Activated CD8-positive, alpha-beta memory T cell treated with anti-CD3 and anti-CD28 coated beads for 48 hours (primary cell): Measurements from ENCODE around the gene FCGBP.
"Not testable (repeated sequence)": the region's sequence is repeated elsewhere in the genome, so short reads cannot be mapped to it uniquely, and the experiment has no call there.

Experiments used
- DNase-seq, 3 experiments: peaks; one replicate each; pipeline ENCODE4 v3.0.0-alpha.2; 2020; ENCODE audit warnings: low read depth in 2 of 3, low spot score in 2 of 3

The FCGBP gene

DNA sequence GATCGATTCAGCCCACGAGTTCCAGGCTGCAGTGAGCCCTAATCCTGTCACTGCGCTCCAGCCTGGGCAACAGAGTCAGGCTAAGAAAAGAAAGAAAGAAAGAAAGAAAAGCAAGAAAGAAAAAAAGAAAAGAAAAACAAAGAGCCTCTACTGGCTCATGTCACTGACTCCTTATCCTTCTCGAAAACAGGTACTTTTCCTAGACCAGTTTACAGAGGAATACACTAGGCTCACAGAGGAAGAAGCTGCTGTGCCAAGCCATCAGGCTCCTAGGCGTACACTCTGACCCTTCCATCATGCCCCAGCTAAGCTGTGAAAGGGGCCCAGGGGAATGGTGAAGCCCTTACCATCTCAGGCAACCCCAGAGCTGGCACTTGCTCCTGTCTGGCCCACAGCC lies 41.9 kb downstream of the FCGBP start:
- not testable (repeated sequence) for DNase-seq

- DNase-seq = not testable (repeated sequence)
Measured at GRCh38 chr19:39891660-39892505, 42.6 kb downstream of the FCGBP start.

DNA sequence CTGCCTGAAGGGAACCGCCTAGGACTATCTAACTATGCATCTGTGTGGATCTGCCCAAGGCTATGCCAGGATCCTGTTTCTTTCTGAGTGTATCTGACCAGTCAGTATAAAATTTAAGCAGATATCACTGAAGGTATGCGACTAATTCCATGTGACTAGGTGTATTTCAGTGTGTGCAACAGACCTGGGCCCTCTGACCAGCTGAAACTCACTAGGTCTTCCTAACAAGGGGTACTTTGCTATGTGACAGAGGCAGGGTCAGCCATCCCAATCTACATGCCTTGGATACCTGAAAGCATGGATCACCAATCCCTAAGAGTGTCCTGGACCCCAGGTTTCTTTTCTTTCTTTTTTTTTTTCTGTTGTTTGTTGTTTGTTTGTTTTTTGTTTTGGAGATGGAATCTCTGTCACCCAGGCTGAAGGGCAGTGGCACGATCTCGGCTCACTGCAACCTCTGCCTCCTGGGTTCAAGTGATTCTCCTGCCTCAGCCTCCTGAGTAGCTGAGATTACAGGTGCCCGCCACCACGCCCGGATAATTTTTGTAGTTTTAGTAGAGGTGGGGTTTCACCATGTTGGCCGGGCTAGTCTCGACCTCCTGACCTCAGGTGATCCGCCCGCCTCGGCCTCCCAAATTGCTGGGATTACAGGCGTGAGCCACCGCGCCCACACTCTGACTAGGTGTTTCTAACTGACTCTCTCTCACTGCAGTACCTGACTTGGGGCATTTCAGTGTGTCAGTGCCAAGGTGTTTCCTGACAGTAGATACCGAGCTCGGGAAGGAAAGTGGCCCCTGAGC lies 43.5 kb downstream of the FCGBP start:
- no peak for DNase-seq

DNA sequence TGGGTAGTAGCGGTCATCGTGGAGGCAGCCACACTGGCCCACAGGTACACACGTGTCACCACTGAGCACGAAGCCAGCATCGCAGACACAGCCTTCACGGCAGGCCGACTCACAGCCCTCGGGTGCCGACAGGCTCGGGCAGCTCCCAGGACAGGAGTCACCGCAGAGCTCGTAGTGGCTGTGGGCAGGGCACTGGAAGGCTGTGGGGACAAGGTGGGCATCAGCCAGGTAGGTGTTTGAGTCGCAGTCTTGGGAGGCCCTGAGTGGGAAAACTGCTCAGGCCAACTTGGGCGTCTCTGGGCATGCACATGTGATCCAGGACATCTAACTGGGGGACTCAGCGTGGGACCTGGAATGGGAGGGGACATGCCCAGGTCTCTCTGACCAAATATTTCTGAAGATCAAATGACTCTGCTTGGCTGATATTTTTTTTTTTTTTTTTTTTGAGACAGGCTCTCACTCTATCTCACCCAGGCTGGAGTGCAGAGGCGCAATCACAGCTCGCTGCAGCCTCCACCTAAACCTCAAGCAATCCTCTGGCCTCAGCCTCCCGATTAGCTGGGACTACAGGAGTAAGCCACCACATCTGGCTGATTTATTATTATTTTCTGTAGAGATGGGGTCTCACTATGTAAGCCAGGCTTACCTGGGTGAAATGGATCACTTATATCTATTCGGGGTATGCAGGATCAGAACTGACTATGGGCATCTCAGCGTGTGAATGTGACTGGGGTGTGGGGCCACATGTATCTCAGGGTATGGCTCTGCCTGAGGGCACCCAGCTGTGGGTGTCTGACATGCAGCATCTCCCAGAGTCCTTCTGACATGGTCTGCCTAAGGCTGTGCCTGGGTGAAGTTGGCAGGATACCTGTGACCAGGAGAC lies 44.3 kb downstream of the FCGBP start:
- not testable (repeated sequence) for DNase-seq

GRCh38 chr19:39887456-39887951 lies 46.9 kb downstream of the FCGBP start:
- DNase-seq = not testable (repeated sequence)

GRCh38 chr19:39885821-39886554 lies 48.4 kb downstream of the FCGBP start:
- DNase-seq = not testable (repeated sequence)

- not testable (repeated sequence) for DNase-seq
Measured at GRCh38 chr19:39884721-39885120, 49.7 kb downstream of the FCGBP start.
